GM19099 (cell line): Measurements from ENCODE around the gene AADACL4.

Source experiments
- POLR2A ChIP-seq: IDR thresholded peaks from 3 replicates; pipeline ENCODE4 v1.6.1; 2011; ENCODE audit warnings: low read depth; ENCODE audit not compliant: insufficient read length; ENCODE audit errors: extremely low read depth

AADACL4 gene

GRCh38 chr1:12643785-12644184, at the start of gene AADACL4:
Gene AADACL4, plus strand, starts transcription at chr1:12644085. Its CDS starts 462 bp downstream, at chr1:12644547.
- no peak for TF ChIP-seq POLR2A

- TF ChIP-seq POLR2A = no peak
Observed at GRCh38 chr1:12594490-12594889, 49.4 kb upstream of the AADACL4 start.

- no peak for TF ChIP-seq POLR2A
Observed at GRCh38 chr1:12594966-12595756, 48.7 kb upstream of the AADACL4 start.

DNA sequence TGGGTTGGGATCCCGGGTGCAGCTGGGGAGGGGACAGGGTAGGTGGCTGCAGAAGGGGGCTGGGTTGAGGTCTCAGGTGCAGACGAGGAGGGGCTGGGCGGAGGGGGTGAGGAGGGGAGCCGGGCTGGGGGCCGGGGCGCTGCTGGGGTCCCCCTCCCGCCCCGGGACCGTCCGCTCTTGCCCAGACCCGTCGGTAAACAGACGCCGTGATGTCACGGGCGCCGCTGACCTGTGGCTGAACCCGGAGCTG, 48.2 kb upstream of the AADACL4 start:
- no peak for TF ChIP-seq POLR2A

GRCh38 chr1:12596007-12596821, 47.7 kb upstream of the AADACL4 start:
- no peak for TF ChIP-seq POLR2A

DNA sequence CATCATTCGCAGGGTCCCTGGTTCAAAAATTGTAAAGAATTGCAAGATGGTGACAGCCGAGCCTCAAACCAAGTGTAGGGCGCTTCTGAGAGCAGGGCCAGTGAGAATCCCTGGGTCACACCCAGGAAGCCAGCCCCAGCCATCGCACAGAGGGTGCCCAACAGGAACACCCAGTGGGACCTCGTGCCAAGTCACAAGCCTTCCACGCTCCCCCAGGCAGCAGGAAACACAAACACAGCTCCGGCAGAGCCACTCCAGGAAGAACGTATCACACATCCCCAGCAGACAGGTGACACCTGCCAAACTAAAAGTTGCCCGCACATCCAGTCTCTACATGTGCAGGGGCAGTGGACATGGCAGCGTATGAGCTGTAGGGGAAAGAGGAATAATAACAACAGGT, 46.1 kb upstream of the AADACL4 start:
- TF ChIP-seq POLR2A = no peak

DNA sequence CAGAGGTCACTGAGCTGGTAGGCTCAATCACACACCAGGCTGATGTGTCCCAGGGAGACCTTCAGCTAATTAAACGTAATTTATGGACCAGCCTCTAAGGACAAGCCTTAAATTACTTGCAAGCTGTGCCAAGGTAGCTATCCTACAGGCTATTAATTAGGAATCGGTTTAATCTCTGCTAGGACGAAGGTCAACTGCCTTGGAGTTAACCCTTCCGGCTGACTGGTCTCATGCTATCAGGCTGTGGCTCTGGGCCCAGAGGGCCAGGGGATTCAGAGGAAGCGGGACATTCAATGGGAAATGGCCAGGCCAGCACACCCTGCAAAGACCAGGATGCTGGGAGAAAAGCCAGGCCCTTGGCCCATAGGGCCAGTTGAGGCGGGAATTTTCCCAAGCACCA, 44.9 kb upstream of the AADACL4 start:
- no peak for TF ChIP-seq POLR2A

GRCh38 chr1:12599657-12600056, 44.2 kb upstream of the AADACL4 start:
- no peak for TF ChIP-seq POLR2A

- TF ChIP-seq POLR2A = no peak
Observed at GRCh38 chr1:12600335-12600734, 43.5 kb upstream of the AADACL4 start.

DNA sequence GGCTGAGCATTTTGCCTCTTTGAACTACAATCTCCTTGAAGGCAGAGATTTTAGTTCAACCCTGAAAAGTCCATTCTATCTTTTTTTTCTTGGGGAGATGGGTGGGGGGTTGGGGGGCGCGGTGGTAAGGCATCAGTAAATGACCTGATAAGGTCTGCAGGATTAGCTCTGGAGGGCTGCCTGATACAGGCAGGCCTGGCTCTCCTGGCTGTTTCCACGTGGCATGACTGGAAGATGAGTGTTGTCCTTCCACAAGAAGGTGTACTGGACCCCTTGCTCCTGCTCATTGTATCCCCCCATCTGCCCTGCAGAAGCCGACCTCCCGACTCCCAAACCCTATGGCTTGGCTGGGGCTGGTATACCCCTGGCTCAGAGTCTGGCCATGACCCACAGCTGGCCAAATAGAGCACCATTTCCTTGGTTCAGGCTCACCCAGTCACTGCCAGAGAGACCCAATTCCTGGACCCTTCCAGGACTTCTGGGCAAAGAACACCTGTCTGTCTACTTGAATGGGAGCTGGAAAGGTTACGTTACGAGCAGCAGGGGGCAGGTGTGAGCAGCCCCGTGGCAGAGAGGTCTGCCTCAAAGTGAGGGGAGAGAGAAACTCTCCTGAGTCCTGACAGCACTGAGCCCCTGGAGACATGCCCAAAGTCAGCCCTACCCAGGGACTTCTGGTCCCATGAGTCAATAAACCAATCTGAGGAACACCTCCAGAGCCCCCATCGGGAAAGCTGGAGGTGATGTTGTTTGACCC, 42.8 kb upstream of the AADACL4 start:
- no peak for TF ChIP-seq POLR2A

- TF ChIP-seq POLR2A = no peak
Observed at GRCh38 chr1:12601700-12602658, 41.9 kb upstream of the AADACL4 start.

DNA sequence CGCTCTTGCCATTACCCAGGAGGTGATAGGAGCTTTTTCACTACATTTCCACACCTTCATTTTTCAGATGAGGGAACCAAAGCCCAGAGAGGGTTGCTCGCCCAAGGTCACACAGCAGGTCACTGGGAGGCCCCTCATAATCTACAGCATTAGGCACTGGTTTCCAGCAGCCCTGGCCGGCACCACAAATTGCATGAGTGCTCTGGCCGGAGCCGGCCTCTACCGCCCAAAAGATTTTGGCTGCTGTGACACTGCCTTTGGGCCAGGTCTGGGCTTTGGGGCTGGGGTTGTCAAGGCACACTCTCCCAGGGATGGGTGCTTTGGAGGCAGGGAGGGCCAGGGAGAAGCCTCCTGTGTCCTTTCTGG, 41.2 kb upstream of the AADACL4 start:
- no peak for TF ChIP-seq POLR2A

GRCh38 chr1:12603224-12603623, 40.7 kb upstream of the AADACL4 start:
- TF ChIP-seq POLR2A = no peak

- no peak for TF ChIP-seq POLR2A
Observed at GRCh38 chr1:12604114-12604874, 39.6 kb upstream of the AADACL4 start.
